Ovary (tissue), 9 donors: ENCODE results near the gene GLO1. TPM values are rescaled to one million over a fixed set of nuclear protein-coding genes. Genes with fewer than 3 reads are reported as not detected.

ENCODE experiments used
- DNase-seq, 5 donors: peaks; one replicate each; pipeline ENCODE4 v3.0.0-alpha.2; 2019 to 2020
- H3K27ac ChIP-seq, 2 donors: fragments of 200-600 bp; one replicate each; pipeline versions ENCODE4 v1.5.1 to v1.8.0; 2019 to 2022
- H3K27me3 ChIP-seq: fragments of 200-600 bp; one replicate; pipeline ENCODE4 v1.8.0; 2022
- H3K36me3 ChIP-seq: fragments of 200-600 bp; sonication (generic); one replicate; pipeline ENCODE4 v1.5.1; 2019
- H3K4me1 ChIP-seq: one replicate; pipeline ENCODE4 v1.8.1; 2013; ENCODE audit warnings: mild to moderate bottlenecking, moderate library complexity; ENCODE audit not compliant: insufficient read depth
- H3K4me3 ChIP-seq: fragments of 200-600 bp; sonication (generic); one replicate; pipeline ENCODE4 v1.5.1; 2017
- H3K9me3 ChIP-seq, 2 donors: fragments of 200-600 bp in 1 of 2; sonication (generic) in 1 of 2; one replicate each; pipeline versions ENCODE4 v1.5.1 to v1.8.1; 2013 to 2019; ENCODE audit warnings: mild to moderate bottlenecking in 1 of 2, moderate library complexity in 1 of 2
- EP300 ChIP-seq: sonication (generic); formaldehyde crosslinking; IDR thresholded peaks from one replicate; pipeline ENCODE4 v1.6.1; 2017; ENCODE audit warnings: antibody characterized with exemption
- POLR2A ChIP-seq: fragments of 450-650 bp; IDR thresholded peaks from one replicate; pipeline ENCODE4 v1.6.1; 2017; ENCODE audit warnings: antibody characterized with exemption, mild to moderate bottlenecking, moderate library complexity
- WGBS, 3 donors: extraction: QIAGEN DNeasy Blood & Tissue Kit in 1 of 3; methylation state at CpG; one replicate each; pipeline versions ENCODE4 v1.1.5 to v1.1.7; 2013 to 2017; 5-methylcytosine and 5-hydroxymethylcytosine counted together
- intact Hi-C, 4 donors: fragments of 100-400 bp; cut with DNase I; formaldehyde crosslinking; loops; one replicate each; pipeline versions ENCODE4 v1.11.0 to v1.15.1; 2022 to 2023
- polyA plus RNA-seq, 2 donors: library from polyadenylated mRNA; stranded (reverse); fragments of 200-250 nt in 1 of 2; fragments of 350-450 nt in 1 of 2; fragmentation: Illumina TruSeq in 1 of 2; extraction: RNeasy Lipid Tissue Mini Kit (QIAGEN cat#74804) in 1 of 2; gene quantifications; one replicate each; pipeline ENCODE4 v1.2.3, GENCODE V29; 2013 to 2014
- total RNA-seq, 7 donors: library from RNA; depleted of rRNA in 2 of 7; stranded (reverse); fragments of >200 nt in 2 of 7; fragmentation: NEBNext Ultra II Directional in 3 of 7; extraction: Animal tissue kit (Norgen Biotek cat#: 25700) in 3 of 7; gene quantifications; one replicate each; pipeline versions ENCODE4 v1.1.0 to v1.2.4, GENCODE V29; 2016 to 2023
- TF ChIP-seq, protein P1 (sequence below), 3 donors: fragments of 450-650 bp in 2 of 3; fragments of 200-600 bp in 1 of 3; IDR thresholded peaks; one replicate each; pipeline versions ENCODE4 v1.5.1 to v1.8.0; 2016 to 2022; ENCODE audit warnings: antibody characterized with exemption in 3 of 3, mild to moderate bottlenecking in 1 of 3
- donor health status: DM: no; HTN: no; CAD: no; lungs with moderate emphysema.
- donor health status: DM: no; HTN: no; CAD: no.
- donor health status: Bipolar disorder and iron deficiency.
- donor health status: DM: yes; HTN: yes; CAD: no.
- donor health status: DM: no; HTN: no; CAD: no.
- donor health status: DM: yes; HTN: yes; CAD: no.

The GLO1 gene
- total and polyA plus RNA-seq, 9 donors: 76.3 to 154 (median 96.7) TPM

DNA sequence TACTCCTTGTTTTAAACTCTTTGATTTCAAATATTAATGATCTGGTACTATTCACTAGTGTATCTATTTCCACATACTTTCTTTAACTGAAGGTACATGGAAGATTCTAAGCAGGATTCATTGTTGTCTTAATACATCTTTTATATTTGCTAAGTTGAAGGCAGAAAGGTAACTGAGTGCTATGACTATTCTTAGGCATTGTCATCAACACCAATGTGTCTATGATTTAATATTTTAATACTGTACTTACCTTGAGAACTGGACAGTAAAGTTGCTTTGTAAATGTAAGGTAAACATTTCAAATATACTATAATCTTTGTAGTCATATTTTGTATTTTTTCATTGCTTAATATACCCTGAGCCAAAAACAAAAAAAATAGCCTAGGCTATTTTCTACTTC is 54.3 kb downstream of the GLO1 start:
- H3K9me3 ChIP-seq: no peaks in the 10 kb centered on the region
- H3K27ac ChIP-seq: no peak overlapping the region
- intact Hi-C loops: no loop called here
- H3K4me1 ChIP-seq: peaks cover 5% of the 10 kb centered on the region
- no peaks in the 10 kb centered on the region for H3K27me3 ChIP-seq
- no peak overlapping the region for H3K4me3 ChIP-seq
- no peak for TF ChIP-seq EP300
- TF ChIP-seq, protein P1, sequence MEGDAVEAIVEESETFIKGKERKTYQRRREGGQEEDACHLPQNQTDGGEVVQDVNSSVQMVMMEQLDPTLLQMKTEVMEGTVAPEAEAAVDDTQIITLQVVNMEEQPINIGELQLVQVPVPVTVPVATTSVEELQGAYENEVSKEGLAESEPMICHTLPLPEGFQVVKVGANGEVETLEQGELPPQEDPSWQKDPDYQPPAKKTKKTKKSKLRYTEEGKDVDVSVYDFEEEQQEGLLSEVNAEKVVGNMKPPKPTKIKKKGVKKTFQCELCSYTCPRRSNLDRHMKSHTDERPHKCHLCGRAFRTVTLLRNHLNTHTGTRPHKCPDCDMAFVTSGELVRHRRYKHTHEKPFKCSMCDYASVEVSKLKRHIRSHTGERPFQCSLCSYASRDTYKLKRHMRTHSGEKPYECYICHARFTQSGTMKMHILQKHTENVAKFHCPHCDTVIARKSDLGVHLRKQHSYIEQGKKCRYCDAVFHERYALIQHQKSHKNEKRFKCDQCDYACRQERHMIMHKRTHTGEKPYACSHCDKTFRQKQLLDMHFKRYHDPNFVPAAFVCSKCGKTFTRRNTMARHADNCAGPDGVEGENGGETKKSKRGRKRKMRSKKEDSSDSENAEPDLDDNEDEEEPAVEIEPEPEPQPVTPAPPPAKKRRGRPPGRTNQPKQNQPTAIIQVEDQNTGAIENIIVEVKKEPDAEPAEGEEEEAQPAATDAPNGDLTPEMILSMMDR (IDR thresholded peaks at IDR 0.05): no peak
- no peak for TF ChIP-seq POLR2A
- DNase-seq: no peak
- no peaks in the 10 kb centered on the region for H3K36me3 ChIP-seq

- Histone ChIP-seq H3K9me3 (no peaks in the 10 kb centered on the region), H3K4me3 (no peak overlapping the region), H3K27me3 (no peaks in the 10 kb centered on the region), H3K27ac (no peak overlapping the region), H3K4me1 (peaks cover 5% of the 10 kb centered on the region), H3K36me3 (no peaks in the 10 kb centered on the region)
- no peak for DNase-seq
- TF ChIP-seq POLR2A (no peak), EP300 (no peak)
- TF ChIP-seq, protein P1 (IDR thresholded peaks at IDR 0.05): no peak
- intact Hi-C loops: loop anchor here in 1 of 4 donors (2.0 kb wide), 1 partner anchor 28 kb away; no protein-coding TSS in a partner anchor
- WGBS, 3 donors: 82 to 85% (median 84%) methylated on average over 3 of the region's 3 CpGs
These were observed 56.6 kb downstream of the GLO1 start for GRCh38 chr6:38646166-38646878.

DNA sequence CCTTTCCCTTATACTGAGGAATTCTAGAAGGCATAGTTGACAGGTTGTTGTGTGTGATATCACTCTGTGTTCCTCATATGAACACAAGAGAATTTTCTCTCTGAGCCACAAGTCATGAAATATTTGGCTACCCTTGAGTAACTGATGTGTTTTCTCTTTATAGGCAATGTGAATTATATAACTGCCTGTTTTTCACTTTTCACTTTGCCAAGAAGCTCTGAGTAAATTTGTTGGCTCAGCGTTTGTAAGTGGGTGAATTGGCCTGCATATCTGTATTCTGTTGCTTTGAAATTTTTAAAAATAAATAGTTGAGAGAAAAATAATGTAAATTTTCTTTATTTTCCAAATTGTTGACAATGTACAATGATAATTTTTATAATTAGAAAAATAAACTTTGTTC is 58.0 kb downstream of the GLO1 start:
- 5 to 8% (median 6%) methylated on average over 1 of the region's 1 CpG for WGBS, 3 donors

DNA sequence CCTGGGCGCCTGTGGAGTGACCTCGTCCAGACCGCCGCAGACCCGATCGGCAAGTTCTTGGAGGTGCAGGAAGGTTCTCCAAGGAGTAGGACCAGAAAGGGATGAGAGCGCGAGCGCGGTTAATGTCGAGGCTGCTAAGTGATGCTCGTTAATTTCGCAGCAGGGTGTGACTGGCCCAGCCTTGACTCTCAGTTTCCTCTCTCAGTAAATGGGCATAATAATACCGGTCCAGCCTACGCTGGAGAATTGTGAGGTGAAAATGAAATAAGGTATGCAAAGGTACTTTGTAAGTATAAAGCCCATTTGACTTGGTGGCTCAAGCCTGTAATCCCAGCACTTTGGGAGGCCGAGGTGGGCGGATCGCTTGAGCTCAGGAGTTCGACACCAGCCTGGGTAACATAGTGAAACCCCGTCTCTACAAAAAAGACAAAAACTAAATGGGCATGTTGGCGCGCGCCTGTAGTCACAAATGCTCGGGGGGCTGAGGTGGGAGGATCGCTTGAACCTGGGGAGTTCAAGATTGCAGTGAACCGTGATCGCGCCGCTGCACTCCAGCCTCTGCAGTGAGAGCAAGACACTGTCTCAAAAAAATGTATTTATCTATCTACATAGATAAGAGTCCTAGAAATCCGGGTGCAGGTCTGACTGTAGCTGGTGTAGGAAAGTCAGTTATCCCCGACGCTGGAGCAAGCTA is 62.6 kb downstream of the GLO1 start:
- DNase-seq: peak in 4 of 5 donors; percentile 18 to 39 (median 32)
- TF ChIP-seq POLR2A: no peak
- TF ChIP-seq, protein P1 (IDR thresholded peaks at IDR 0.05): no peak
- peaks cover 6% of the 10 kb centered on the region for H3K4me1 ChIP-seq
- H3K27me3 ChIP-seq: no peaks in the 10 kb centered on the region
- intact Hi-C loops: no loop called here
- H3K4me3 ChIP-seq: peak overlapping the region; percentile 88
- peak overlapping the region; percentile 74 to 94 for H3K27ac ChIP-seq
- no peaks in the 10 kb centered on the region for H3K36me3 ChIP-seq
- no peaks in the 10 kb centered on the region for H3K9me3 ChIP-seq
- 1 to 3% (median 2%) methylated on average over 31 to 32 of the region's 32 CpGs for WGBS, 3 donors

More for the DNA sequence above, 58.0 kb downstream of the GLO1 start:
- intact Hi-C loops: no loop called here
- H3K27ac ChIP-seq: peak overlapping the region in 1 of 2 donors; percentile 38
- no peaks in the 10 kb centered on the region for H3K27me3 ChIP-seq
- no peaks in the 10 kb centered on the region for H3K36me3 ChIP-seq
- no peaks in the 10 kb centered on the region for H3K9me3 ChIP-seq
- no peak for DNase-seq
- TF ChIP-seq POLR2A (no peak), EP300 (no peak)
- TF ChIP-seq, protein P1 (IDR thresholded peaks at IDR 0.05): no peak
- H3K4me1 ChIP-seq: peaks cover 8% of the 10 kb centered on the region
- no peak overlapping the region for H3K4me3 ChIP-seq
